OCI-LY7 (cell line): ENCODE data around the gene PDCD11. TPM values are rescaled to one million over a fixed set of nuclear protein-coding genes. Genes with fewer than 3 reads are reported as not detected.

Source experiments
- BruUV-seq: library from RNA; stranded (reverse); fragments of 400-500 nt; replicated peaks from 2 replicates; lab custom pipeline; 2021; lab: Mats Ljungman, UMichigan
- CTCF ChIA-PET: fragments of 300-600 bp; sonication (Branson Sonifier 250); formaldehyde crosslinking; loops from one replicate; lab custom pipeline; 2022; ENCODE audit warnings: antibody characterized with exemption; ENCODE audit not compliant: unreplicated experiment; lab: Charles Lee
- POLR2A ChIA-PET: fragments of 300-600 bp; sonication (Branson Sonifier 250); formaldehyde crosslinking; loops from one replicate; lab custom pipeline; 2022; ENCODE audit warnings: antibody characterized with exemption; lab: Charles Lee
- DNase-seq: peaks from one replicate; pipeline ENCODE4 v3.0.0-alpha.2; 2015; ENCODE audit warnings: low spot score
- H2AFZ ChIP-seq: fragments of 200-600 bp; sonication (generic), shearing (Covaris generic); 2 replicates; pipeline ENCODE4 v1.6.1; 2014; ENCODE audit warnings: mild to moderate bottlenecking, antibody characterized with exemption, low read length, moderate library complexity
- H3K27ac ChIP-seq: fragments of 200-600 bp; sonication (generic); 2 replicates; pipeline ENCODE4 v1.5.1; 2014; ENCODE audit warnings: mixed run types, low read depth, mild to moderate bottlenecking, moderate library complexity, low read length, inconsistent platforms; ENCODE audit not compliant: poor library complexity, severe bottlenecking
- H3K36me3 ChIP-seq: fragments of 200-600 bp; sonication (generic); 2 replicates; pipeline ENCODE4 v1.6.1; 2014; ENCODE audit warnings: mild to moderate bottlenecking, antibody characterized with exemption, low read length, moderate library complexity, mixed read lengths; ENCODE audit not compliant: insufficient read depth
- H3K4me1 ChIP-seq: fragments of 200-600 bp; sonication (generic); 2 replicates; pipeline ENCODE4 v1.5.1; 2014; ENCODE audit warnings: mild to moderate bottlenecking, low read length; ENCODE audit not compliant: insufficient read depth, poor library complexity, severe bottlenecking
- H3K4me2 ChIP-seq: fragments of 200-600 bp; sonication (generic); 2 replicates; pipeline ENCODE4 v1.6.1; 2014; ENCODE audit warnings: mild to moderate bottlenecking, low read length
- H3K4me3 ChIP-seq: fragments of 200-600 bp; sonication (generic); 2 replicates; pipeline ENCODE4 v1.5.1; 2014; ENCODE audit warnings: mild to moderate bottlenecking, low read depth, low read length; ENCODE audit not compliant: poor library complexity, severe bottlenecking
- H3K79me2 ChIP-seq: fragments of 200-600 bp; sonication (generic); 2 replicates; pipeline ENCODE4 v1.6.1; 2016; ENCODE audit warnings: low read depth, mild to moderate bottlenecking, low read length, moderate library complexity, mixed read lengths; ENCODE audit not compliant: insufficient read depth
- H3K9me2 ChIP-seq: fragments of 200-600 bp; sonication (generic); 2 replicates; pipeline ENCODE4 v1.6.1; 2016; ENCODE audit warnings: mild to moderate bottlenecking, low read length, mixed read lengths; ENCODE audit not compliant: insufficient read depth
- H3K9me3 ChIP-seq: fragments of 200-600 bp; sonication (generic); 2 replicates; pipeline ENCODE4 v1.6.1; 2014; ENCODE audit warnings: mild to moderate bottlenecking, mixed run types, low read length, mixed read lengths
- H4K20me1 ChIP-seq: fragments of 200-600 bp; sonication (generic); 2 replicates; pipeline ENCODE4 v1.6.1; 2014; ENCODE audit warnings: mild to moderate bottlenecking, antibody characterized with exemption, low read length, moderate library complexity, mixed read lengths; ENCODE audit not compliant: insufficient read depth
- CTCF ChIP-seq: fragments of 200-600 bp; sonication (generic); conservative IDR thresholded peaks from 2 replicates; pipeline ENCODE4 v1.5.1; 2014; ENCODE audit warnings: mild to moderate bottlenecking, antibody characterized with exemption, low read length, moderate library complexity, mixed read lengths
- EZH2phosphoT487 ChIP-seq: fragments of 200-600 bp; sonication (generic); IDR thresholded peaks from 2 replicates; pipeline ENCODE4 v1.6.1; 2018; ENCODE audit warnings: low read depth, borderline replicate concordance, mild to moderate bottlenecking, mixed run types, antibody characterized with exemption, low read length, moderate library complexity, mixed read lengths
- intact Hi-C: fragments of 100-400 bp; cut with micrococcal nuclease; formaldehyde crosslinking; loops from one replicate; pipeline ENCODE4 v1.10.0; 2022; ENCODE audit not compliant: unreplicated experiment
- total RNA-seq, 2 experiments: library from RNA; depleted of rRNA in 1 of 2; stranded (reverse); fragments of >200 nt in 1 of 2; shearing (Covaris generic) in 1 of 2; gene quantifications; 2 replicates each; pipeline ENCODE4 v1.2.3, GENCODE V29; 2014 to 2022

The PDCD11 gene
- total RNA-seq, 2 experiments from 2014 or later: 54.5 to 68.4 TPM

- Histone ChIP-seq H3K79me2 (peaks cover 32% of the 10 kb centered on the region), H4K20me1 (no peaks in the 10 kb centered on the region), H3K27ac (peak overlapping the region; percentile 73), H3K4me1 (peaks cover 26% of the 10 kb centered on the region), H3K9me3 (no peaks in the 10 kb centered on the region), H3K9me2 (no peaks in the 10 kb centered on the region), H3K4me2 (peak overlapping the region; percentile 57), H2AFZ (peak overlapping the region; percentile 65; the same call in 1 of the 2 replicates), H3K36me3 (peaks cover 5% of the 10 kb centered on the region; the same call in 1 of the 2 replicates), H3K4me3 (peak overlapping the region; percentile 84)
- ChIA-PET CTCF (no interaction called here), POLR2A (interaction anchor here (0.6 to 3.0 kb wide), 4 partner anchors 16 to 242 kb away, joined by 3 to 17 read pairs (median 4); partner anchors contain the start of genes CALHM3 and PCGF6)
- intact Hi-C loops: no loop called here
- TF ChIP-seq CTCF: no peak
- TF ChIP-seq EZH2phosphoT487: no peak
- DNase-seq: no peak
- BruUV-seq: TSS peak; percentile 100
Observed at GRCh38 chr10:103367379-103367781, 29.0 kb upstream of the PDCD11 start.

GRCh38 chr10:103367782-103368518, 28.5 kb upstream of the PDCD11 start, which contains the start of gene TAF5:
Gene TAF5 (plus strand): TSS chr10:103367976. CDS start chr10:103367990, 14 bp downstream.
- H3K4me1 ChIP-seq: peaks cover 26% of the 10 kb centered on the region
- intact Hi-C loops: loop anchor here (1.0 to 2.0 kb wide), 2 partner anchors 17 to 28 kb away; partner anchors contain the start of genes ATP5MK, PCGF6 and PDCD11
- H3K4me3 ChIP-seq: peak within 1 kb of the TSS; percentile 84
- H4K20me1 ChIP-seq: no peaks in the 10 kb centered on the region
- H3K79me2 ChIP-seq: peaks cover 32% of the 10 kb centered on the region
- peak within 1 kb of the TSS; percentile 73 for H3K27ac ChIP-seq
- BruUV-seq: no TSS peak
- no peaks in the 10 kb centered on the region for H3K9me3 ChIP-seq
- peak within 1 kb of the TSS; percentile 65; the same call in 1 of the 2 replicates for H2AFZ ChIP-seq
- H3K9me2 ChIP-seq: no peaks in the 10 kb centered on the region
- ChIA-PET CTCF (no interaction called here), POLR2A (interaction anchor here (0.7 to 3.0 kb wide), 3 partner anchors 13 to 532 kb away, joined by 3 to 17 read pairs (median 4); partner anchors contain the start of gene PCGF6)
- H3K36me3 ChIP-seq: peaks cover 7% of the 10 kb centered on the region; the same call in 1 of the 2 replicates
- TF ChIP-seq EZH2phosphoT487: no peak
- no peak for TF ChIP-seq CTCF
- DNase-seq: peak; percentile 98
- peak within 1 kb of the TSS; percentile 59 for H3K4me2 ChIP-seq
